ENCODE measurements around the gene FAM124B.

Gene FAM124B, protein sequence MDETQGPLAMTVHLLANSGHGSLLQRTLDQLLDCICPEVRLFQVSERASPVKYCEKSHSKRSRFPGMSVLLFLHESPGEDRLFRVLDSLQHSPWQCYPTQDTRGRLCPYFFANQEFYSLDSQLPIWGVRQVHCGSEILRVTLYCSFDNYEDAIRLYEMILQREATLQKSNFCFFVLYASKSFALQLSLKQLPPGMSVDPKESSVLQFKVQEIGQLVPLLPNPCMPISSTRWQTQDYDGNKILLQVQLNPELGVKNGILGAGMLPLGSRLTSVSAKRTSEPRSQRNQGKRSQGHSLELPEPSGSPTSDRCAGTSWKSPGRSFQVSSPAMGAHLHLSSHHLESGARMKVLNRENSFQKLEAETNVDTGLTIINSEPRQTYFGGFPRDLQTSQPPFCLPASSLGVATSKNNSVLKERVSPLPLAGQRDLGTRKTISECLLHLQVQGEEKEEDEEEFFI

DNA sequence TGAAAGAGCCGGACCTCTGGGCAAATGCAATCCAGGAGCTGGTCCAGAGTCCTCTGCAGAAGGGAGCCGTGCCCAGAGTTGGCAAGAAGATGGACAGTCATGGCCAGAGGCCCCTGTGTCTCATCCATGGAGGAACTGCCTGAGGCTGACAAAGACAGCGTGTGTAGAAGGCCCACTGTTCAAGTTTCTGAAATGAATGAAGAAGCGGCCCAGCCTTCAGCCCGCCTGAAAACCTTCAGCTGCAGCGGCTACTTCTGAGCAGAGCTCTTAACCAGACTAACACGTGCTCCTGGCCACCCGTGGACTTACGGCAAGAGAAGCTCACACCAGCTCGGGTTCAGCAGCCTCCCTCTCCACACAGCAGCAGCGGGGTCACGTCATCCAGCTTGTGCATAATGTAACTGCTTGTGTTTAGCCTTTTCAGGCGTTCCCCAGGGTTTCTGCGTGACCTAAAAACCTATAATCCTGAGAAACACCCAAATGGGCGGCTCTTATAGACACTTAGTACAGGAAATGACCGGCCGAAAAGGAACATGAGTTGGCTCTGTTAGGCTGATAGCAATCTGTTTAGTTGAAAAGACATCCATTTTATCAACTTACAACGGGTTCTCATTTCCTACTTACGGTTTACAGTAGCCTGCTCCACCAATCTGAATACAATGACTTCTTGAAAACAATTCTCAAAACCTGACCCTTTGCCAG, at the start of gene FAM124B:
TSS of gene FAM124B (minus strand) at position 467 of the 702 bp plus-strand sequence. CDS start at position 128, 339 bp downstream.
- DNase-seq = peak; percentile 27

DNA sequence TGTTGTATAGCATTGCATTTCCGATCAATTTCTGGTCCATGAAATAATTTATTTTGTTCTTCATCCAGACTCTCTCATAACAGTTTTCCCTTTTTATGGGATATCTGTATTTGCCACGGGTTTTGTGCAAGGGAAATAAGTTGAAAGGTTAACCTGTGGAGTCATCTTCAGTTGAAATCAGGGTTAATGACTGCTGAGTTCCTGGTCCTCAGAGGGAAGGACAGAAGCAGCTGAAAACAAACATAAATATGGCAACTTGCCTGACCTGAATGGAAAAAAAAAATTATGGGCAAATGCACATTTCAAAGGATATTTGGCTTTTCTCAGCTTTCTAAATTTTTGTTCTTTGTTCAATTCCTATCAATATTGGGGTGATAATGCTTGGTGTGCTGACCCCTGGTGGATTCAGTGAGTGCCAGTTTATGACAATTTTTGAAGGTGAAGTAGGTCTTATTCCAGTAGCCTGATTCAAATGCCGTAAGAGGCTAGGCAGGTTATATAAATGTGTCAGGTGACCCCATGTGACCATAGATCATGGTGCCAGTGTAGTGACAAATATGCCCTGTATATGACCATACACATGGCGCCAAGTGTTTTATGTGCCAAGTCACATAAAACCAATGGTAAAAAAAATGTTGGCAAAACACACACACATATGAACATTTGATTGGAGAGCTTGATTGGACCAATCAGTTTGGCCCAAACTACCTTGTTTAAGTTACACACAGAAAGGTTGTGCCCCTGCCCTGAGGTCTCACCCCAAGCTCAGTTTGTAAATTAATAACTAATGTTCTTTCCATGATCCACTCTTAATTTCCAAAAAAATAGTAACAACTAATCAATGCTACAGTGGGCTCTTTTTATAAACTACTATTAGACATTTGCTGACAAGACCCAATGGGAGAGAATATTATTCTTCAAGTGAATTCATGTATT, 47.6 kb upstream of the FAM124B start:
- no peak for DNase-seq

DNA sequence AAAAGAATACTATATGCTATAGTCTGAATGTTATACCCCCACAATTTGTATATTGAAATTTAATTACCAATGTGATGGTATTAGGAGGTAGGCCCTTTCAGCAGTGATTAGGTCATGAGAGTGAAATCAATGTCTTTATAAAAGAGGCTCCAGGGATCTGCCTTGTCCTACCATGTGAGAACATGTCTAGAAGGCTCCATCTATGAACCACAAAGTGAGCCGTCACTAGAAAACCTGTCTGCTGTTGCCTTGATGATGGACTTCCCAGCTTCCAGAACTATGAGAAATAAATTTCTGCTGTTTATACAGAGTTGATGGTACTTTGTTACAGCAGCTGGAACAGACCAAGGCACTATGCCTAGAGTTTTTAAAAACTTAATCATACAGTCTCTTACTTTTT, 46.3 kb upstream of the FAM124B start:
- no peak for DNase-seq

- no peak for DNase-seq
Measured at GRCh38 chr2:224444783-224445182, 42.9 kb upstream of the FAM124B start.

DNA sequence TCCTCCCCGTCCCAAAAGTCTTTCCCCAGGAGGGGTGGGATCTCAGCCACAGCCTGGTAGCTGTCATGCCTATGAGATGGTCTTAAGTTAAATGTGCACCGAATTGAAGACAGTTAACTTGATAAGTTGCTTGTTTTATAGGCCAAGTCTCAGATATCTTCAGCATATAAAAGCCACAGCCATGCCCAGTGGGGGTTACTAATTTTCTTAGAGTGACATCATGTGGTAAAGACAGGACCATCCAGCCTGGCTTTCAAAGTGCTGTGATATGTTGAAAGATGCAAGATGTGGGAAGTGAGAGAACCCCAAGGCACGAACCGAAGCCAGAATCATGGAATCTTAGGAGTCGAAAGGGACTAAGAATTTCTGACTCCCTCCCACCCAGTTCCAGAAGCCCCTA, 42.1 kb upstream of the FAM124B start:
- DNase-seq = no peak

DNA sequence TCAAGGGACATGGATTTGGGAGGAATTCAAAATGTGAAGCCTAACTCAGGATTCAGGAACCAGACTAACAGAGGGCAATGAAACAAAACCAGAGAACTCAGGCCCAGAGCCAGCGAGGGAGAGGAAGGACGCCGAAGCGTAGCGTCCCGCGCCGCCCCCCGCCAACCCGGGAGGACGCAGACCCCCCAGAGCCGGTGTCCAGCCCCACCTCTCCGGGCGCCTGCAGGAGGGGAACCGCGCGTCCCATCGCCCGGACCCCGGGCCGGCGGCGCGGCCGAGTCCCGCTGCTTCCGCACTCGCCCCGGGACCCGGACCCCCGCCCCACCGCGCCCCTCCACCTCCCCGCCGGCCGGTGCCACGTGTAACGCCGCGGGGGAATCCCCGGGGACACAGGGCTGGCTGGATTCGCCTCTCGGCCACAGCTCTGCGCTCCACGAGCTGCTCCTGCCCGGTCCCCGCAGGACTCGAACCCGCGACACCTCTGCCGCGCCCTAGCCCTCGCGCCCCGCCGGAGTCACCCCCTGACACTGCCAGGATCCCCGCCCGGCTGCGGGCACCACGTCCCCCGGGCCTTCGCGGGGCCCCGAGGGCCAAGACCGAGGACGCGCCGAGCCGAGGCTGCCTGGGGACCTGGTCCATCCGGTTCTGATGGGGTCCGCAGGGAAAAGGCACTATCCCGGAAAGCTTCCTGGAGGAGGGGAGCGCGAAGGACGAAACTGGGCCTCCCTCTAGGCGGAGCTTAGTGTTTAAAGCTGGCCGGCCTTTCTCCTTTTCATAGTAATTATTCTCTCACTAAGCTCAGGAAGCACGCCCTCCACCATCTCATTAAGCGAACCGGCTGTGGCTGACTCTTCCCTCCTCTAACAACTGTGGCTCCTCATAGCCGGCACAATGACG, 40.4 kb upstream of the FAM124B start:
- no peak for DNase-seq

GRCh38 chr2:224440988-224441387, 39.1 kb upstream of the FAM124B start:
- no peak for DNase-seq

DNA sequence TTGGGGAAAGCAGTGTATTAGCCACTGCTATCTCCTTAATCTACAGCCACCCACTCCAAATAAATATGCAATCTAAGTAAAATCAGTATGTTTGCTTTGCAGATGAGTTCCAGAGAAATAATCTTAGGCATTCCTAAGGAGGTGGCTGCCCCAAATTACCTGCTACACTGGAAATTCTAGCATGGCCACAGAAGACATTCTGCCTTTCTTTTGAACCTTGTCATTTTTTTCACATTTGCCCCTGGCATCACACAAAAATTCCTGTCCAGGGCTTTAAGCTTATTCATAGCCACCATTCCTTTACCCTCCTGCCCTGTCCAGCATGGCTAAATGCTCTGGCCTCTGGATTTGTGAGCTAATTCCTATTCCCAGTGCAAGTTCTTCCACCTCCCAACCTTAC, 36.8 kb upstream of the FAM124B start:
- no peak for DNase-seq

DNA sequence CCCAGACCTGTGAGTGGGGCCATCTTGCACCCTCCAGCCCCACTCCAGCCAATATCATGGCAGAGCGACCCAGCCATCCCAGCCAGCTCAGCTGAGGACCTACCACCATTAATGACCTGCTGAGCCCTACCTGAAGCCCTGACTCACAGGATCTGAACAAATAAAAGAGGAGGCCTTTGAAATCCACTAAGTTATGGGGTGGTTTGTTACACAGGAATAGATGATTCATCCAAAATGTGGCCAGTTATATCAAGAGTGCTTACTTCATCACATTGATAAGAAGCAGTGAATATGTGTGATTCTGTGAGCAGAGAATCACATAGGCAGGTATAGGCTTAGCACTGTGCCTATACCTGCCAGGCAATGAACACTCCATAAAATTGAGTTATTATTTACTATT, 34.7 kb upstream of the FAM124B start:
- no peak for DNase-seq

DNA sequence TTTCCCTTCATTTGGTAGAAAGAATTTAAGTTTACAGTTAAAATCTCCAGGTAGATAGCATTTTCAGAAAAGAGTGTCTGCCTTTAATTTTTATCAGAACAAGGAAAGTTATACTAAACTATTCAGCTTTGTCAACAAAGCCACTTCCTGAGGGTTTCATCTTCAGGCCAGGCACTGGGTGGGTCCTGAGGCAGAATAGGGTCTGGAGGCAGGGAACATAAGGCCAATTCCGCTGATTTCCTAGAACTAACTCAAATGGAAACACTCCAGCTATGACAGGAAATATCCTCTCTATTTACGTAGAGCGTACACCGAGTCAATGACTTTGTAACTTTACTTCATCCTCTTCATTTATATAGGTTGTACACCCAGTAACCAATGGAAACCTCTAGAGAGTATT, 32.7 kb upstream of the FAM124B start:
- no peak for DNase-seq

DNA sequence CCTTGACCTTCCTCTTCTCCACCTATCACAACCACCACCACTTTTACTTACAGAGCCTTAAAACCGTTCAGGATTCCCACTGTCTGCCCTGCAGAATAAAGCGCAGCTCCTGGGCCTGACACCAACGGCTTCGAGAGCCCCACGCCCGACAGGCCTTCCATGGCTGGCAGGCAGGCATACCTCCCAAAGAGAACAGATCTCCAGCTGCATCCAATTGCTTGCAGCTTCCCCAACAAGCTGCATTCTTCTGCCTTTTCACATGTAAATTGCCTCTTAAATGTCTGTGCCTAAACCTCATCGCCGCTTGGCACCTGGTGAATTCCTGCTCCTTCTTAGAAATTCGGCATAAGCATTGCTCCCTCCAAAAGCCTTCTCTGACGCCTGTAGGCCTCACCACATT, 31.5 kb upstream of the FAM124B start:
- no peak for DNase-seq

- DNase-seq = no peak
Measured at GRCh38 chr2:224432003-224432579, 30.2 kb upstream of the FAM124B start.

- no peak for DNase-seq
Measured at GRCh38 chr2:224429441-224429810, 27.5 kb upstream of the FAM124B start.

GRCh38 chr2:224428787-224429440, 27.0 kb upstream of the FAM124B start:
- DNase-seq = no peak

GRCh38 chr2:224427471-224427870, 25.6 kb upstream of the FAM124B start:
- DNase-seq = no peak

- no peak for DNase-seq
Measured at GRCh38 chr2:224426656-224427055, 24.7 kb upstream of the FAM124B start.

- DNase-seq = no peak
Measured at GRCh38 chr2:224421065-224421464, 19.2 kb upstream of the FAM124B start.

DNA sequence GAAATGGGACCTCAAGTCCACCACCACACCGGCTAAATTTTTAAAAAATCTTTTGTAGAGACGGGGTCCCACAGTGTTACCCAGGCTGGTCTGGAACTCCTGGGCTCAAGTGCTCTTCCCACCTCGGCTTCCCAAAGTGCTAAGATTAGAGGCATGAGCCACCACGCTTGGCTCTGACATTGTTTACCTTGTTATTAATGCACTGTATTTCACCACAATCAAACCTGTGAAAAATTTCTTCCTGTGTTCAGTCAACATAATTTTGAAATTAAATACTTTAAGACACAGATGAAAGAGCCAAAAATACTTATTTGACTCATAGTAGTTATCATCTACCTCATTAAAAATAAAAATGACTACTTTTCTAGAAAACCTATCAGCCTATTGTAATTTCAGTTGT, 16.0 kb upstream of the FAM124B start:
- no peak for DNase-seq

- no peak for DNase-seq
Measured at GRCh38 chr2:224417361-224417729, 15.4 kb upstream of the FAM124B start.

DNA sequence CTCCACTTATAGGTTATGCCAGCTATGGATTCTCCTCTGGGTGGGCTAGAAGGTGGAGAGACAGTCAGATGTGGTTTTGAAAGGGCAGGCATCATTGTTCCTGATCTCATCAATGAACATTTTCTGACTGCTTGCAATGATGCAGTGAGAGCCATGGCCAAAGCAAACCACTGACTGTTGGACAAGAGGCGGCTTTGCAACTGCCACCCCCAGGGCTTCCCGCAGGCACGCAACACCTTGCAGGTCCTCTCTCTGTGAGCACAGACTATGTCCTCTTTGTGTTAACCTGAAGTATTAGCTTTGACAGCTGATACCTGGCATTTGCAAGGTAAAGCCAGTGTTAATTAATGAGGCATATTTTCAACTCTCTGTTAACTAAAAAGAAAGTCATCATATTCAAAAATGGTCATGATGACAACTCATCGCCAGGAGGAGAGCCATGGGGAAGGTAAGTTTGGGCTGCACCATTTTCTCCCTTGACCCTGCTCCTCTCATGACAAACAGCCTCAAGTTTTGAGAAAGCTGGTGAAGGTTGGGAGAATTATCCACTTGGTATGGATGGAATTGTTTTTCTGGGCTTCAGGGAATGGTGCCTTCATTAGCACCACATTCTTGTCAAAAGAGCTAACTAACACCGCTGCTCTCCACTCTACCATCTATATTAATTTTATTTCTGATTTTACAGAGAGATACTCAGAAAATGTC, 14.9 kb upstream of the FAM124B start:
- no peak for DNase-seq

DNA sequence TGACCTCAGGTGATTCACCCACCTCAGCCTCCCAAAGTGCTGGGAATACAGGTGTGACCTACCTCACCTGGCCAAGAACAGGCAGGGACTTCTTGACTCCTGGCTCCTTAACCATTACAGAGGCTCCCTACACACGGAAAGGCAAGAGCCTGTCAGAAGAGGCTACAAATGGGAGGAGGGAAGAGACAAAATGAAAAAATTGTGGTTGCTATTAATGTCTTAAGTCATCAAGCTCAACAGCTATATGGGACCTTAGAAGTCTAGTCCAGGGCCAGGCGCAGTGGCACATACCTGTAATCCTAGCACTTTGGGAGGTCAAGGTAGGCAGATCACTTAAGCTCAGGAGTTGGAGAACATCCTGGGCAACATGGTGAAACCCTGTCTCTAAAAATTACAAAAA, 11.5 kb upstream of the FAM124B start:
- DNase-seq = no peak

Measured in GOT3 (cell line).